Measurements from ENCODE around the gene SPIN1. TPM values are rescaled to one million over a fixed set of nuclear protein-coding genes. Genes with fewer than 3 reads are reported as not detected.

SPIN1 gene
- total RNA-seq, 1 donor from 2014 or later: 84.7 TPM

DNA sequence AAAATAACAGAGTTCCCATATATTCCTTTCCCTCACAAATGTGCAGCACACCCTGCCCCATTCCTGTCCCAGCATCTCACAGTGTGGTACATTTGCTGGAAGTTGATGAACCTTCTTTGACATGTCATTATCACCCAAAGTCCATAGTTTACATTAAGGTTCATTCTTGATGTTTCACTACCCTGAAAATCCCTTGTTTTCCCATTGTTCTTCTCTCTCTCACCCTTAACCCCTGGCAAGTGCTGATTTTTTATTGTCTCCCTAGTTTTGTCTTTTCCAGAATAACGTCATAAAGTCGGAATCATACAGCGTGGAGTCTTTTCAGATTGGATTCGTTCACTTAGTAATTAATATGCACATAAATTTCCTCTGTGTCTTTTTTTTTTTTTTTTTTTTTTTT lies 48.1 kb downstream of the SPIN1 start:
- DNase-seq: no peak

DNA sequence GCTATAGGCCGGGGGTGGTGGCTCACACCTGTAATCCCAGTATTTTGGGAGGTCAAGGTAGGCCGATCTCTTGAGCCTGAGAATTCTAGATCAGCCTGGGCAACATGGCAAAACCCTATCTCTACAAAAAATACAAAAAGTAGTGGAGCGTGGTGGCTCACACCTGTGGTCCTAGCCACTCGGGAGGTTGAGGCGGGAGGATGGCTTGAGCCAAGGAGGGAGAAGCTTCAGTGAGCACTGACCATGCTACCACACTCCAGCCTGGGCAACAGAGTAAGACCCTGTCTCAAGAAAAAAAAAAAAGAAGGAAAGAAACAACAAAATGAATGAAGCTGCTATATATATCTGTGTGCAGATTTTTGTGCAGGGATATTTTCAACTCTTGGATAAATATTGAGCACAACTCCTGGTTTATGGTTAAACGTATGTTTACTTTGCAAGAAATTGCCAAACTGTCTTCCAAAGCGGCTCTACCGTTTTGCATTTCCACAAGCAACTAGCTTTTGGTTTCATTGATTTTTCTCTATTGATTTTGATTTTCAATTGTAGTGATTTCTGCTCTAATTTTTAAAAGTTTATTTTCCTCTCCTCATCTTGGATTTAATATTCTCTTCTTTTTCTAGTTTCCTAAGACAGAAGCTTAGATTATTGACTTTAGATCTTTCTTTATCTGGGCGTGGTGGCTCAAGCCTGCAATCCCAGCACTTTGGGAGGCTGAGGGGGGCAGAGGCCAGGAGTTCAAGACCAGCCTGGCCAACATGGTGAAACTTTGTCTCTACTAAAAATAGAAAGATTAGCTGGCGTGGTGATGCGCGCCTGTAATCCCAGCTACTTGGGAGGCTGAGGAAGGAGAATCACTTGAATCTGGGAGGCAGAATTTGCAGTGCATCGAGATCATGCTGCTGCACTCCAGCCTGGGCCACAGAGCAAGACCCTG lies 49.2 kb downstream of the SPIN1 start:
- no peak for DNase-seq

DNA sequence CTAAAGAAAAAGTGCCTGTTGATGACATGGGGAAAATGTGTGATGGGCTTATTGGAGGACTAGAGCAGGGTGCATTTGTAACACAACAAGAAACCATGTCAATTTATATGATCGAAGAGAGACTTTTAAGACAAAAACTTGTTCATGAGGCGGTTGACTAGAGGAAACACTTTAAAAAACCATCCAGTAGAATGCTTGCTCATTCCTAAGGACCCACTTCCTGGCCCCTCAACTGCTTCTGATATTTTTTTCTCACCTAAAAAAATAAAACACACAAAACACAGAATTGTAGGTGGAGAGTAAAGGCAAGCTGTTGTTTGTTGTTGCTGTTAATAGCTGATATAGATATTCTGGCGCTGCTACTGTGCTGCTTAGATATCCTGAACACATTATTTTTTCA lies 50.6 kb downstream of the SPIN1 start:
- DNase-seq: no peak

DNA sequence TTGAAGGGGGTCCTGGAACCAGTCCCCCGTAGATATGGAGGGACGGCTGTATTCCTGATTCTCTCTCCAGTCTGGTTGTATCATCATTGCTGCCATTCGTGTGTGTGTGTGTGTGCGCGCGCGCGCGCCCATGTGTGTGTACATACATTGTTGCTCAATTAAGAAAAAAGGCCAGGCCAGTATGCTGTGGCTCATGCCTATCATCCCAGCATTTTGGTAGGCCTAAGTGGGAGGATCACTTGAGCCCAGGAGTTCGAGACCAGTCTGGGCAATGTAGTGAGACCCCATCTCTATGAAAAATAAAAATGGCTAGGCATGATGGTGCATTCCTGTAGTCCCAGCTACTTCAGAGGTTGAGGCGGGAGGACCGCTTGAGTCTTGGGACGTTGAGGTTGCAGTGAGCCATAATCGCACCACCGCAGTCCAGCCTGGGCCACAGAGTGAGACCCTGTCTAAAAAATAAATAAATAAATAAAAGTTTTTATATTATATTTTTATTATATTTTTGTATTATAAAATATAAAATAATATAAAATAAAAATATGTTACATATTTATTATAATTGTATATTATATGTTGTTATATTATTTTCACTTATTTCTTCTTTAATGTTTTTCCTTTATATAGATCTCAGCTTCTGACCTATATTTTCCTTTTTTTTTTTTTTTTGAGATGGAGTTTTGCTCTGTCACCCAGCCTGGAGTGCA lies 53.2 kb downstream of the SPIN1 start:
- DNase-seq: no peak

DNA sequence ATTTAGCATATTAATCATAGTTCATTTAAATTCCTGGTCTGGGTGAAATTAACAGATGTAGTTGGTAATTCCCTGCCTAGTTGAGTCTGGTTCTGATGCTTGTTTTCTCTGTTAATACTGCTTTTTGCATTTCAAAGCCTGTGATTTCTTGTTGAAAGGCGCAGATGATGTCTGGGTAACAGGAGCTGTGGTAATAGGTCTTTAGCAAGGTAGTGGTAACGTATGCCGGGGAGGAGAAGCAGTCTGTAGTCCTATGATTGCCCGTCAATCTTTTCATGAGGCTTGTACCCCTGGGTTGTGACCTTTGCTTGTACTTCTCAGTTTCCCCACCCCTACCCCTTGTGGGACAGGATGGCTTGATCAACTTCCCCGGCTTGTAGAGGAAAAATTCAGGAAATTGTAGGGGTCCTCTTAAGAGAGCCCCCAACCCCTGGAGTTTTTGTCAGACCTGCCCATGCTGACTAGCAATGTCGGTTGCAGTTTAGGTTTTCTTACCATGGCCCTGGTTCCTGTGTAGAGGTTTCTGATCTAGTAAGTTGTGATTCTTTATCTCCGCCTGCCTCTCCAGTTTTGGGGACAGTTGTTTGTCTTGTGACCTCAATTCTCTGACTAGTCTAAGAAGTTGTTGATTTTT lies 55.4 kb downstream of the SPIN1 start:
- no peak for DNase-seq

DNA sequence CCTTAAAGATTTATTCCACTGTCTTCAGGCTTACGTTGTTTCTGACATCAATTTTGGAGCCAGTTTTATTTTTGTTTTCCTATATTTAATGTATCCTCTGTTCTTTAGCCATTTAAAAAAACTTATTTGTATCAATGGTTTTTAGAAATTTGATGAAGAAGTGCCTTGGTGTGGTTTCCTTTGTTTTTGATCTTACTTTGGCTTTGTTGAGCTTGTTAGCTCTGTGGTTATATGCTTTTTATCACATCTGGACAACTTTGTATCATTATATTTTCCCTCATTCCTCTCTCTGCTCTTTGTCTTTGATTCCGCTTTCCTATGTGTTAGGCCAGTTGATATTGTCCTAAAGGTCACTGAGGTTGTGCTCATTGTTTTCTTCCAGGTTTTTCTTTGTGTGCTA lies 58.5 kb downstream of the SPIN1 start:
- DNase-seq: no peak

DNA sequence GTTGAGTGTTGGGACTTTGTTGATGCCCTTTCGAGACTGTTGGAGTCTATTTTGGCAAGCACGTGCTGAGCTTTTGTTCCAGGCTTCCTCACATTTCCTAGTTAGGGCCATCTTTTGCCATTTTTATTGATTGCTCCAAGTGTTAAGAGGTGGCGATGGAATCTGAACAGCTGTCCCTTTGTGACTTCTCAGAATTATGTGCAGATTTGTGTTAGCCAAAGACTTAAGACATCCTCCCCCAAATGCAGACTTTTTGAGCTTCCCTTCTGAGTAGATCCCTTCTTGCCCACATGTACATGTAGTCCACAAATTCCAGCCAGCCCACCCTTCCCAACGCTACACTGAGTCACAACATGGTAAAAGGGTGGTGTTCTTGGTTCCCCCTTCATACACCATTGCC lies 59.2 kb downstream of the SPIN1 start:
- no peak for DNase-seq

DNA sequence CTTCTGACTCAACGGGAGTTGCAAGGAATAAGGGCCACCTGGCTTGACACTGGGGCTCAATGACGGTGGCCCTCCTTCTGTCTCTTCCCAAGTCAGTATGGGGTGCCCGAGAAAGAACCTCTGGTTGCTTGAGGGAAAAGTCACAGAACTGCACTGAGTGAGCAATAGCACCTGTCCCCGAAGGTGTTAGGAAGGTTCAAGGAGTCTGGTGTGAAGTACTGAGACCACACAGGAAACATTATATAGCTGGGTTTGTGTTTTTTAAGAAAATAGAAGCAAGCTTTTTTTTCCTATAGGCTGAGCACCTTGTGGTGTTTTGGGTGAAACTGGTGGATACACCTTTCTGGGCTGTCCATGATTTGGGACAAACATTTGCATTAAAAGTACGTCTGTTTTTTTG lies 62.9 kb downstream of the SPIN1 start:
- DNase-seq: no peak

DNA sequence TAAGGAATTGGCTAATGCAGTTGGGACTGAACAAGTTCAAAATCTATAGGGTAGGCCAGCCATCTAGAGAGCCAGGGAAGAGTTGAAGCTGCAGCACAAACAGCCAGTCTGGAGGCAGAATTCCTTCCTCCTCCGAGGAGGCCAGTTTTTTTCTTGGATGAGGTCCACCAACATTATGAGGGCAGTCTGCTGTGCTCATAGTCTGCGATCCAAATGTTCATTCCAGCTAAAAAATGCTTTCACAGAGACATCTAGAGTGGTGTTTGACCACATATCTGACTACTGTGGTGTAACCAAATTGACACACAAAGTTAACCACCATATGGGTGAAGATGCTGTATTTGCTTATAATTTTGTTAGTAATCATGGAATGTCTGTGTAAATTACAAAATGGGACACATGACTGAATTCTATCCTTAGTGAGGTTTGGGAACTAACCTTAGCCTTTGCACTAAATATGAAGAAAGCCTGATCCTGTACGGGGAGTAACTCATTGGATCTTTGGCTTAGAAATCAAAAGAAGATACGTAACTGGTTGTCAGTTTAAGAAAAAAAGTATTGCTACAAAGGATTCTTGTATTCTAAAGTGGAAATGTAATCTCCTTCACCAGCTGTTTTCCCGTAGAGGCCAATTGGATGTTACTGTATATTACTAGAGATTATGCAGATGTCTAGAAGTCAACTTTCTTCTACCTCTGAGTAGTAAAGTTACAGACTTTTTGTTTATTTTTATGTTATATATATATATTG lies 70.6 kb downstream of the SPIN1 start:
- DNase-seq: no peak

DNA sequence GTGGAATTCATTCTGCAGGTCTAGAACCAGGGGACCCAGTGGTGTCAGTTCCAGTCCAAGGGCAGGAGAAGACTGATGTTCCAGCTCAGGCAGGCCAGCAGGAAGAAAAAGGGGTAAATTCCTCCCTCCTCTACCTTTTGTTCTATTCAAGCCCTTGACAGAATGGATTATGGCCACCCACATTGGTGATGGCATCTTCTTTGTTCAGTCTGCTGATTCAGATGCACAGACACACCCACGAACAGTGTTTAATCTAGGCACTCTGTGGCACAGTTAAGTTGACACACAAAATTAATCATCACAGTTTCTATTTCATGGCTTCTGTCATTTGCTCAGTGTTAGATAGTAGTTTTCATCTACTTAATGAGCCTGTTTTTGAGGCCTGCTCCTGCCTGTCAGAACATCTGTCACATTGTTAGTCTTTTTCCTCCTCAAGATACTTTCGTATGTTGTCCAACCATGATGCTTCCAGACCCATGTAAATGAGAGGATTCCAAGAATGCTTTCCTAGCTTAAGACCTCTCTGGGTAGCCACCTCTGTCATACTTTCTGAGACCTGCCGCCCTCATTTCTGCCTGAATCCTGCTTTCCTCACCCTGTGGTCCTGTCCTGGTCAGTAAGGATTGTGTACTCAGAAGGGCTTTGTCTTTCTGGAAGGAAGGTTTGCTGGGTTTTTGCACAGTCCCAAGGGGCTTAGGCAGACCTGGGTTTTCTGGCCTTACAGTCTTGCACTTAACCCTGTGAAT lies 72.5 kb downstream of the SPIN1 start:
- DNase-seq: no peak

DNA sequence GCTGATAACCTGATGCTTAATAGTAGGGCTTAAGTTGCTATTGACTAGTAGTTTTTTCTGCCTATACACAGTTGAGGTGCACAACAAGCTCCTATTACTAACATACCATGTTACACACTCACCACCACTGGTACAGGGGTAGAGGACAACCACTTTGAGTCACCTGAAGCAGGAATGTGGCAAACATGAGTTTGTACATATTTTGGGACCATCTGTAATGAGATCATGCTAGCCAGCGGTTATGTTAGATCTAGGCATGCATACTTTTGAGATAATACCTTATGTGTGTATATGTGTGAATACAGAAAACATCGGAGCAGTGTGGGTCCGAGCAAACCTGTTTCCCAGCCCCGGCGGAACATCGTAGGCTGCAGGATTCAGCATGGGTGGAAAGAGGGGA lies 73.9 kb downstream of the SPIN1 start:
- DNase-seq: no peak

DNA sequence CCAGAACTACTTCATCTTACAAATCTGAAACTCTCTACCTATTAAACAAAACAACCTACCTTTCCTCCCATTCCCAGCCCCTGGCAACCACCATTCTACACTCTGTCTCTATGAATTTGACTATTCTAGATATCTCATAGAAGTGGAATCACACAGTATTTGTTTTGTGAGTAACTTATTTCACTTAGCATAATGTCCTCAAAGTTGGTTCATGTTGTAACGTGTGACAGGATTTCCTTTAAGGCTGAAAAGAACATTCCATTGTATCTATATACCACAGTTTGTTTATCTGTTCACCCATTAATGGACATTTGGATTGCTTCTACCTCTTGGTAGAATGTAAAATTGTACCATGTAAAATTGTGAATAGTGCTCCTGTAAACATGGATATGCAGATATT lies 76.6 kb downstream of the SPIN1 start:
- no peak for DNase-seq

DNA sequence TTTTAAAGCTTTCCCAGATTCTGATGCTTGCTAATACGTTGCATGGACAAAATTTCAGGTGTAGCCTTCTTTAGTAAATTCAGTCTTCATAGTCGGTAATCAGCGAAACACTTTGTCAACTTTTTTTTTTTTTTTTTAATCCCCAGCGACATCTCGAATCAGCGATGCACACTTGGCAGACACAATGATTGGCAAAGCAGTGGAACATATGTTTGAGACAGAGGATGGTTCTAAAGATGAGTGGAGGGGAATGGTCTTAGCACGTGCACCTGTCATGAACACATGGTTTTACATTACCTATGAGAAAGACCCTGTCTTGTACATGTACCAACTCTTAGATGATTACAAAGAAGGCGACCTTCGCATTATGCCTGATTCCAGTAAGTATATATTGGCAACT lies 80.0 kb downstream of the SPIN1 start:
- DNase-seq: no peak

DNA sequence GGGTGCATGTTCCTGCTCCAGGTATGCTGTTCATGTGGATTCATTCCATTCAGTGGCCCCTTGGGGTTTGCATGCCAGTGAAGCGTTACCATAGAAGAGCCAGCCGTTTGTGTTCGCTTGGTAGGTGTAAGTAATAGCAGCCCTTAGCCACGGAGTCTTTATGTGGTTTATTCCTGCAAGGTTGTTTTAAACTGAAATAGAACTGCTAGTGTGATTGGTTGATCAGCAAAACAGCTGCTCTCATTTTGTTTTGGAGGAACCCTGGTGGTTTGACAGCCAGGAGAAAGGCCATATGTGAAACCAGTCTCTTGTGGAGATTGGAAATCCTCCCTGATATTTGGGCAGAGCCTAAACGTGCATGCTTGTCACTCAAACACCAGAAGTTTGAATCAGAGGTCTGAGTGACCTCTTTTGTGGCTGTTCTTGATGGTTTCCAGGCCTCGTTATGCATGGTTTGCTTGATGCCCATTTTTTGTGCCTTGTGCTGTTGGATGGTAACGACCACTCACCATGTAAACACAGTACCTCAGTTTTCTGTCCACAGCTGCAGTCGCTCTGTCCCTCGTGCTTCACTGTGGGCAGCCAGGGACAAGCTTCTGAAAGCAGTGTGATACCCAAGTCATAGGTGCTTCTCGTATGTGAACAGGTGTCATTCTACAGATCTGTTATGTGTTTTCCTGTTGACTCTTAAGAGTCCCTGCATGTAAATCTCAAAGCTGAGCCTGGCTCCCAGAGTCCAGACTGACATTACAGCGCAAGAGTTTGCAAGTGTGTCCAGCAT lies 88.4 kb downstream of the SPIN1 start:
- no peak for DNase-seq

DNA sequence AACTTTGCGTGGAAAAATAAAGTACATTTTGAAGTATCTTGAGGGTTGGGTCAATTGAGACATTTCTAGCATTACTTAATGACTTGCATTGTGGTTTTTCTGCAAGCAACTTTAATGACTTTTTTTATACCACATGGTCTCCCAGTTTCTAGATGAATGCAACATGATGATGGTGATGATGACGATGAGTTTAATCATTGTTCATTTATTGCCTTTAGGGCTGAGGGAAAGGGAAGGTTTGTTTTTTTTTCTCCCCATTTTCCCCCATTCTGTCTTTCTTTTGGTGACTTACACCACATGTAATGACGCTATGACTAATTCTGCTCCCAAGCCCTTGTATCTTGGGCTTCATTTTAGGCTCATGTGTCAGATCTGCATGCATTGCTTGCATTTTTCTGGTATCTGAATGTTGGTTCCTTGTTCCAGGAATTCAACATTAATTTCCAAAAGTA lies 89.1 kb downstream of the SPIN1 start:
- DNase-seq: no peak

DNA sequence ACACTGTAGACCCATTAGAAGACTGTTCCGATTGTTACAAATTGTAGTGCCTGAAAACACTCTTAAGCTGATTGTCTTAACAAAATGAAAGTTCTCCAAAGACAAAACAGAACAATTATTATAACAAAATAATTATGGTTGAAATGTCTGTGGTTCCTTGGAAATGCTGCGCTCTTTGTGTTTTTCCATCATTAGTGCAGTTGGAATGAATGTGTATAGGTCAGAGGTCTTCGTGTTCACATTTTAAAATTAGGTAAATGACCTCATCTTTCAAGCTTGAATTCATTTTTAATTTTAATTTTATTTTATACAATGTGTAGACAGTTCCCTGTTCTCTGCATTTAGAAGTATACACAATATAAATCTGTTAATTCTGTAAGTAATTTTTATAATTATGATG lies 90.0 kb downstream of the SPIN1 start:
- no peak for DNase-seq

DNA sequence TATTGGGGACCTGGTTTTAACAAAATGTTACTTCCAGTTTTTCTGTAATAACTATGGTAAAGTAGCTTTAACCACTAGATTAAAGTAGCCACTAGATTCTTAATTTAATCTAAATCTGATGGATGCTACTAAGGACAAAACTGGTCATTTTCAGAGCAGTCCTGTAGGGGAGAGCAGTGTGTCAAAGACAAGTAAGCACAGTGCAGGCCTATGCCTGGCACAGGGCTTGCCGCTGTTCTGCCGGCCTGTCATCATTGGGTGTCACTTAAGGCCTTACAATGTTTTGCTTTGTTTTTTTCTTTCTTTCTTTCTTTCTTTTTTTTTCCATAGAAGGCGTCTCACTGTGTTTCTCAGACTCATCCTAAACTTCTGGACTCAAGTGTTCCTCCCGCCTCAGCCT lies 93.7 kb downstream of the SPIN1 start:
- DNase-seq: no peak

DNA sequence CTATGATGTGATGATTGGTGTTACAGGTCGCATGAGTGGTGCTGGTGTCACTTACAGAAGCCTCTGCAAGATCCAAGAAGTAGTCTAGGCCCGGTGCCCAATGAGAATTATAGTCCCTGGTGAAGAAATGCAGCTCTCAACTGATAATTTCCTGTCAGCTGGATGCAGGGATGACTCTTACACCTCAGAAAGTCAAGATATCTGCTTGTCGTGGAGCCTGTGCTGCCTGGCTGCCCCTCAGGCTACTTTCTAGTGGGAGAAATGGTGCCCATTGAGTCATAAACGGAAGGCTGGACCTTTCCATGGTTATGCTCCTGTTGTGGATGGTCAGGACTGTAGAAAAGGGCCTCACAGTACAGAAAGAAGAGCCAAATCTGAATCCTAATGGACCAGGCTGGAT lies 99.9 kb downstream of the SPIN1 start:
- no peak for DNase-seq

DNA sequence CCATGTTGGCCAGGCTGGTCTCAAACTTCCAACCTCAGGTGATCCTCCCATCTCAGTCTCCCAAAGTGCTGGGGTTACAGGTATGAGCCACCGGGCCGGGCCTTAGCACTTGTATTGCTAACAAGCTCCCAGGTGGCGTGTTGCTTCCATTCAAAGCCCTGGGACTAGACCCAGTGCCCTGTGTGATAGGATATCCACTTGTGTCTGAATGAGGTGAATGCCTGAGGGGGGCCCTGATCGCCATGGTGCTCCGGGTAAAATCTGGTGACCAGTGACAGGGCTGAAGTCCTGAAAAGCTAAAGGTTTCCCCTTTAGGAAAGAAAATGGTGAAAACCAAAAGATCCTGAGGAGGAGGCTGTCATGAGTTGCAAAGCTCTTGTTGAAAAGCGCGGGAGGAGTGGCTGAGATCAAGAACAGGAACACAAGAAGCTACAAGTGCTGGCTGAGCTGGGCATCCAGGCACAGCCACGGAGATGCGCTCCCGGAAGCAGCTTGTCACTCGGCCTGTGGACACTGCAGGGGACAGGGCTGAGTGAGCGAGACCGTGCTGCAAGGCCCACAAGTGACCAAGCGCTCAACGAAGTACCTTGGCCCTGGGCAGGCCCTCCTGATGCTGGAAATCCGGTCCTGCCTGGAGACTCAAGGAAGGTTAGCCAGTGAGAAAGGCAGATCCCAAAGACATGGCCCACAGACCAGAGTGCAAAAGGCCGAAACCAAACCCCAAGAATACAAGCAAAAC lies 106.9 kb downstream of the SPIN1 start:
- no peak for DNase-seq

DNA sequence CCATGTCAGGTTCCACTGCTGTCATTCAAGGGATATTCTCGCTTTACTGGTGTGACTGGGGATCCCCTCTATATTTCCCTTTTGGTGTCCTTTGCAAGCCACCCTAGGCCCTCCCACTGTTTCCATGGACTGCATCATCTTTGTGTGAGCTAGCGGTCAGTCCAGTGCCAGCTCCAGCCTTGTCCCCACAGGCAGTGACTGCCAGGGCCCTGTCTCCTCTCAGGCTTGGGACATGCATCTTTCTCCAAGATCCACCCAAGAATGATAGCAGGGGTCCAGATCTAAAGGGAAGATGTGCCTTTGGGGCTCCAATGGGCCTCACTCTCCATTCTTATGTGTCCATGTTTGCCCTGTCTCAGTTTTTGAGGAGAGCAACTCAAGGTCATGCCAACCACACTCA lies 109.0 kb downstream of the SPIN1 start:
- no peak for DNase-seq
